Lower leg skin (tissue), 3 donors: ENCODE results near the gene TCP11X2.
"Not testable (repeated sequence)": the region's sequence is repeated elsewhere in the genome, so short reads cannot be mapped to it uniquely, and the experiment has no call there.

Source experiments
- CTCF ChIP-seq, 3 donors: fragments of 450-650 bp; IDR thresholded peaks; one replicate each; pipeline ENCODE4 v1.5.1; 2016; ENCODE audit warnings: antibody characterized with exemption in 3 of 3, mild to moderate bottlenecking in 3 of 3, moderate library complexity in 2 of 3
- POLR2A ChIP-seq, 2 donors: fragments of 450-650 bp; IDR thresholded peaks; one replicate each; pipeline ENCODE4 v1.6.1; 2016 to 2017; ENCODE audit warnings: antibody characterized with exemption in 2 of 2, mild to moderate bottlenecking in 1 of 2, moderate library complexity in 1 of 2

- not testable (repeated sequence) for TF ChIP-seq CTCF, POLR2A (IDR thresholded peaks at IDR 0.05)
Measured at GRCh38 chrX:102414493-102414892, 57.1 kb downstream of the TCP11X2 start.
